PFSK-1 (cell line): ENCODE data around the gene FCMR.

Source experiments
- POLR2AphosphoS5 ChIP-seq: IDR thresholded peaks from 2 replicates; pipeline ENCODE4 v1.6.1; 2012; ENCODE audit warnings: low read depth, mild to moderate bottlenecking, control low read depth, low read length, moderate library complexity
- REST ChIP-seq, 2 experiments: IDR thresholded peaks; 2 replicates each; pipeline versions ENCODE4 v1.6.1 to v1.8.0; 2011 to 2012; ENCODE audit warnings: low read depth in 2 of 2, low read length in 2 of 2, control low read depth in 1 of 2, inconsistent platforms in 1 of 2, mild to moderate bottlenecking in 1 of 2, moderate library complexity in 1 of 2; ENCODE audit not compliant: insufficient read depth in 1 of 2
- SIN3A ChIP-seq: IDR thresholded peaks from 2 replicates; pipeline ENCODE4 v1.6.1; 2012; ENCODE audit warnings: mild to moderate bottlenecking, low read length, moderate library complexity, borderline replicate concordance; ENCODE audit not compliant: insufficient read depth
- TAF1 ChIP-seq: IDR thresholded peaks from 2 replicates; pipeline ENCODE4 v1.6.1; 2012; ENCODE audit warnings: low read length, control low read depth, borderline replicate concordance; ENCODE audit not compliant: insufficient read depth

- TF ChIP-seq SIN3A (no peak), REST (IDR thresholded peaks at IDR 0.05; ENCODE audit: insufficient read depth in 1 of 2, low read depth in 2 of 2, low read length in 2 of 2) (no peak), TAF1 (no peak), POLR2AphosphoS5 (no peak)
Observed at GRCh38 chr1:206880314-206880713, 41.4 kb downstream of the FCMR start.
